ENCODE data around the gene GPC5. TPM values are rescaled to one million over a fixed set of nuclear protein-coding genes. Genes with fewer than 3 reads are reported as not detected.

GPC5 gene
- total and polyA plus RNA-seq, 2 of the 13 experiments (the other 11 are each of a cell fraction or from before 2014, with no cell fraction given) = 0.02 to 0.07 TPM

GRCh38 chr13:91348906-91349435 is 49.5 kb upstream of the GPC5 start (continued):
- TF ChIP-seq ZNF589 (CRISPR knock-in tag; conservative IDR thresholded peaks at IDR 0.05) = no peak
- TF ChIP-seq ZNF468 (CRISPR knock-in tag; IDR thresholded peaks at IDR 0.05) = no peak
- TF ChIP-seq NONO (IDR thresholded peaks at IDR 0.05) = no peak
- peak; percentile 77 for TF ChIP-seq NONO (CRISPR knock-in tag; conservative IDR thresholded peaks at IDR 0.05)
- no peak for TF ChIP-seq ZNF224 (CRISPR knock-in tag; IDR thresholded peaks at IDR 0.05)
- no peak for TF ChIP-seq TP53 (CRISPR knock-in tag; conservative IDR thresholded peaks at IDR 0.05)
- peak; percentile 81; the same call in 1 of the 2 replicates for TF ChIP-seq ATF7-NPFF (CRISPR knock-in tag; IDR thresholded peaks at IDR 0.05; ENCODE audit: low read depth)
- peak; percentile 70 for TF ChIP-seq SALL1 (CRISPR knock-in tag; IDR thresholded peaks at IDR 0.05)
- no peak for TF ChIP-seq ZNF432 (CRISPR knock-in tag; IDR thresholded peaks at IDR 0.05; ENCODE audit: borderline replicate concordance)
- 0 out of 2 replicates have a peak, but pooled peaks have one; percentile 26 for TF ChIP-seq ZIK1 (CRISPR knock-in tag; IDR thresholded peaks at IDR 0.05; ENCODE audit: borderline replicate concordance, low read depth)
- no peak for TF ChIP-seq ZNF44 (CRISPR knock-in tag; IDR thresholded peaks at IDR 0.05)
- TF ChIP-seq ZNF292 (CRISPR knock-in tag; IDR thresholded peaks at IDR 0.05; ENCODE audit: borderline replicate concordance, low read depth) = no peak
- no peak for TF ChIP-seq ZNF251 (CRISPR knock-in tag; IDR thresholded peaks at IDR 0.05)
- no peak; the same call in 1 of the 2 replicates for TF ChIP-seq KMT2A (CRISPR knock-in tag; IDR thresholded peaks at IDR 0.05)
- 0 out of 2 replicates have a peak, but pooled peaks have one; percentile 22 for TF ChIP-seq HOXA5 (CRISPR knock-in tag; IDR thresholded peaks at IDR 0.05)
- TF ChIP-seq POLR2AphosphoS2 (IDR thresholded peaks at IDR 0.05; ENCODE audit: low read depth, low read length) = no peak
- no peak for TF ChIP-seq NR2F2 (IDR thresholded peaks at IDR 0.05; ENCODE audit: borderline replicate concordance, low read depth)
- no peak for TF ChIP-seq XBP1 (CRISPR knock-in tag; IDR thresholded peaks at IDR 0.05)
- TF ChIP-seq ZFP36 (IDR thresholded peaks at IDR 0.05; ENCODE audit: borderline replicate concordance, low read depth, low read length, partially characterized antibody) = no peak
- TF ChIP-seq, protein P1, sequence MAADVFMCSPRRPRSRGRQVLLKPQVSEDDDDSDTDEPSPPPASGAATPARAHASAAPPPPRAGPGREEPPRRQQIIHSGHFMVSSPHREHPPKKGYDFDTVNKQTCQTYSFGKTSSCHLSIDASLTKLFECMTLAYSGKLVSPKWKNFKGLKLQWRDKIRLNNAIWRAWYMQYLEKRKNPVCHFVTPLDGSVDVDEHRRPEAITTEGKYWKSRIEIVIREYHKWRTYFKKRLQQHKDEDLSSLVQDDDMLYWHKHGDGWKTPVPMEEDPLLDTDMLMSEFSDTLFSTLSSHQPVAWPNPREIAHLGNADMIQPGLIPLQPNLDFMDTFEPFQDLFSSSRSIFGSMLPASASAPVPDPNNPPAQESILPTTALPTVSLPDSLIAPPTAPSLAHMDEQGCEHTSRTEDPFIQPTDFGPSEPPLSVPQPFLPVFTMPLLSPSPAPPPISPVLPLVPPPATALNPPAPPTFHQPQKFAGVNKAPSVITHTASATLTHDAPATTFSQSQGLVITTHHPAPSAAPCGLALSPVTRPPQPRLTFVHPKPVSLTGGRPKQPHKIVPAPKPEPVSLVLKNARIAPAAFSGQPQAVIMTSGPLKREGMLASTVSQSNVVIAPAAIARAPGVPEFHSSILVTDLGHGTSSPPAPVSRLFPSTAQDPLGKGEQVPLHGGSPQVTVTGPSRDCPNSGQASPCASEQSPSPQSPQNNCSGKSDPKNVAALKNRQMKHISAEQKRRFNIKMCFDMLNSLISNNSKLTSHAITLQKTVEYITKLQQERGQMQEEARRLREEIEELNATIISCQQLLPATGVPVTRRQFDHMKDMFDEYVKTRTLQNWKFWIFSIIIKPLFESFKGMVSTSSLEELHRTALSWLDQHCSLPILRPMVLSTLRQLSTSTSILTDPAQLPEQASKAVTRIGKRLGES (CRISPR knock-in tag; IDR thresholded peaks at IDR 0.05; ENCODE audit: borderline replicate concordance) = no peak
- peak; percentile 22 for TF ChIP-seq STAG1 (CRISPR knock-in tag; IDR thresholded peaks at IDR 0.05)
- TF ChIP-seq KDM5B (CRISPR knock-in tag; IDR thresholded peaks at IDR 0.05; ENCODE audit: borderline replicate concordance) = peak; percentile 88; the same call in 1 of the 2 replicates
- TF ChIP-seq ZMAT3 (CRISPR knock-in tag; conservative IDR thresholded peaks at IDR 0.05) = no peak; the same call in none of the 2 replicates
- no peak for TF ChIP-seq ZFP62 (CRISPR knock-in tag; IDR thresholded peaks at IDR 0.05)
- no peak for TF ChIP-seq KLF6 (CRISPR knock-in tag; IDR thresholded peaks at IDR 0.05)
- TF ChIP-seq GABPB1 (CRISPR knock-in tag; IDR thresholded peaks at IDR 0.05) = peak; percentile 75
- TF ChIP-seq, protein P2, sequence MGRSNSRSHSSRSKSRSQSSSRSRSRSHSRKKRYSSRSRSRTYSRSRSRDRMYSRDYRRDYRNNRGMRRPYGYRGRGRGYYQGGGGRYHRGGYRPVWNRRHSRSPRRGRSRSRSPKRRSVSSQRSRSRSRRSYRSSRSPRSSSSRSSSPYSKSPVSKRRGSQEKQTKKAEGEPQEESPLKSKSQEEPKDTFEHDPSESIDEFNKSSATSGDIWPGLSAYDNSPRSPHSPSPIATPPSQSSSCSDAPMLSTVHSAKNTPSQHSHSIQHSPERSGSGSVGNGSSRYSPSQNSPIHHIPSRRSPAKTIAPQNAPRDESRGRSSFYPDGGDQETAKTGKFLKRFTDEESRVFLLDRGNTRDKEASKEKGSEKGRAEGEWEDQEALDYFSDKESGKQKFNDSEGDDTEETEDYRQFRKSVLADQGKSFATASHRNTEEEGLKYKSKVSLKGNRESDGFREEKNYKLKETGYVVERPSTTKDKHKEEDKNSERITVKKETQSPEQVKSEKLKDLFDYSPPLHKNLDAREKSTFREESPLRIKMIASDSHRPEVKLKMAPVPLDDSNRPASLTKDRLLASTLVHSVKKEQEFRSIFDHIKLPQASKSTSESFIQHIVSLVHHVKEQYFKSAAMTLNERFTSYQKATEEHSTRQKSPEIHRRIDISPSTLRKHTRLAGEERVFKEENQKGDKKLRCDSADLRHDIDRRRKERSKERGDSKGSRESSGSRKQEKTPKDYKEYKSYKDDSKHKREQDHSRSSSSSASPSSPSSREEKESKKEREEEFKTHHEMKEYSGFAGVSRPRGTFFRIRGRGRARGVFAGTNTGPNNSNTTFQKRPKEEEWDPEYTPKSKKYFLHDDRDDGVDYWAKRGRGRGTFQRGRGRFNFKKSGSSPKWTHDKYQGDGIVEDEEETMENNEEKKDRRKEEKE (IDR thresholded peaks at IDR 0.05) = no peak
- no peak for TF ChIP-seq MIER2 (CRISPR knock-in tag; IDR thresholded peaks at IDR 0.05)

Data from HepG2 (cell line).